Lower lobe of right lung (tissue), 2 donors: Measurements from ENCODE around the gene WWP2. TPM values are rescaled to one million over a fixed set of nuclear protein-coding genes. Genes with fewer than 3 reads are reported as not detected.
"Not testable (repeated sequence)": the region's sequence is repeated elsewhere in the genome, so short reads cannot be mapped to it uniquely, and the experiment has no call there.

ENCODE experiments used
- ATAC-seq, 2 donors: fragments of 200-7000 bp; cut with Tn5 transposase; one replicate each; pipeline ENCODE4 v1.9.1; 2020 to 2022; ENCODE audit warnings: mild to moderate bottlenecking in 2 of 2, moderate library complexity in 2 of 2
- DNase-seq: peaks from one replicate; pipeline ENCODE4 v3.0.0-alpha.2; 2020
- H3K27ac ChIP-seq: fragments of 200-600 bp; one replicate; pipeline ENCODE4 v1.8.0; 2022
- H3K27me3 ChIP-seq: fragments of 200-600 bp; one replicate; pipeline ENCODE4 v1.8.0; 2022; ENCODE audit warnings: low read depth
- H3K36me3 ChIP-seq: fragments of 200-600 bp; one replicate; pipeline ENCODE4 v1.8.0; 2022; ENCODE audit warnings: mild to moderate bottlenecking
- H3K4me1 ChIP-seq: fragments of 200-600 bp; one replicate; pipeline ENCODE4 v1.8.0; 2022
- H3K4me3 ChIP-seq: fragments of 200-600 bp; one replicate; pipeline ENCODE4 v1.8.0; 2022; ENCODE audit warnings: mild to moderate bottlenecking
- H3K9me3 ChIP-seq: fragments of 200-600 bp; one replicate; pipeline ENCODE4 v1.8.0; 2022
- CTCF ChIP-seq: fragments of 200-600 bp; IDR thresholded peaks from one replicate; pipeline ENCODE4 v1.8.0; 2022; ENCODE audit warnings: antibody characterized with exemption, mild to moderate bottlenecking
- intact Hi-C: fragments of 100-400 bp; cut with DNase I; formaldehyde crosslinking; loops from one replicate; pipeline ENCODE4 v1.11.0; 2022
- total RNA-seq: library from RNA; stranded (reverse); fragmentation: NEBNext Ultra II Directional; extraction: Animal tissue kit (Norgen Biotek cat#: 25700); gene quantifications from one replicate; pipeline ENCODE4 v1.2.1, GENCODE V29; 2021
- donor health status: DM: no; HTN: yes; CAD: no; lungs with severe emphysema.

Gene WWP2
- total RNA-seq, 1 donor from 2014 or later = 83.7 TPM

GRCh38 chr16:69853481-69853880 lies 91.3 kb downstream of the WWP2 start:
- Histone ChIP-seq H3K4me3 (no peak overlapping the region), H3K27me3 (no peaks in the 10 kb centered on the region), H3K4me1 (peaks cover 16% of the 10 kb centered on the region), H3K27ac (no peak overlapping the region), H3K36me3 (peaks cover 9% of the 10 kb centered on the region), H3K9me3 (no peaks in the 10 kb centered on the region)
- no peak for DNase-seq
- ATAC-seq = no peak
- no peak for TF ChIP-seq CTCF
- intact Hi-C loops = no loop called here

- H3K27me3 ChIP-seq, ATAC-seq, intact Hi-C loops, H3K4me1 ChIP-seq, H3K9me3 ChIP-seq, DNase-seq, H3K4me3 ChIP-seq, H3K27ac ChIP-seq: not testable (repeated sequence)
- H3K36me3 ChIP-seq = peaks cover 15% of the 10 kb centered on the region
These were observed 92.6 kb downstream of the WWP2 start for GRCh38 chr16:69854776-69855175.

- ATAC-seq (peak; percentile 32 to 42), DNase-seq (no peak)
- Histone ChIP-seq H3K4me3 (no peak overlapping the region), H3K4me1 (peaks cover 6% of the 10 kb centered on the region), H3K27ac (no peak overlapping the region), H3K36me3 (peaks cover 15% of the 10 kb centered on the region), H3K9me3 (no peaks in the 10 kb centered on the region), H3K27me3 (no peaks in the 10 kb centered on the region)
- intact Hi-C loops = no loop called here
- no peak for TF ChIP-seq CTCF
These were observed 93.5 kb downstream of the WWP2 start for GRCh38 chr16:69855592-69855991.

- no peaks in the 10 kb centered on the region for H3K9me3 ChIP-seq
- TF ChIP-seq CTCF = no peak
- no peak overlapping the region for H3K4me3 ChIP-seq
- no peak for DNase-seq
- H3K4me1 ChIP-seq = peaks cover 29% of the 10 kb centered on the region
- peaks cover 9% of the 10 kb centered on the region for H3K36me3 ChIP-seq
- no peak overlapping the region for H3K27ac ChIP-seq
- ATAC-seq = no peak
- intact Hi-C loops = no loop called here
- no peaks in the 10 kb centered on the region for H3K27me3 ChIP-seq
These were observed 96.3 kb downstream of the WWP2 start for GRCh38 chr16:69858191-69859104.

- ATAC-seq (peak in 1 of 2 donors; percentile 24), DNase-seq (no peak)
- Histone ChIP-seq H3K4me1 (peaks cover 29% of the 10 kb centered on the region), H3K27me3 (no peaks in the 10 kb centered on the region), H3K4me3 (no peak overlapping the region), H3K36me3 (peaks cover 6% of the 10 kb centered on the region), H3K27ac (no peak overlapping the region), H3K9me3 (no peaks in the 10 kb centered on the region)
- intact Hi-C loops = no loop called here
- peak; percentile 25 for TF ChIP-seq CTCF
These were observed 97.2 kb downstream of the WWP2 start for GRCh38 chr16:69859105-69859989.
